ES-I3 (cell line): Measurements from ENCODE around the gene CSRNP3.

Experiments
- H3K36me3 ChIP-seq: 2 replicates; pipeline ENCODE4 v1.6.1; 2013; ENCODE audit warnings: mild to moderate bottlenecking, low read length, control low read depth, moderate library complexity; ENCODE audit not compliant: insufficient read depth
- H3K4me1 ChIP-seq: 2 replicates; pipeline ENCODE4 v1.6.1; 2013; ENCODE audit warnings: mild to moderate bottlenecking, control low read depth, low read length; ENCODE audit not compliant: insufficient read depth
- H3K9ac ChIP-seq: 2 replicates; pipeline ENCODE4 v1.6.1; 2013; ENCODE audit warnings: low read depth, mild to moderate bottlenecking, low read length, moderate library complexity
- H3K9me3 ChIP-seq: 2 replicates; pipeline ENCODE4 v1.6.1; 2013; ENCODE audit warnings: mild to moderate bottlenecking, low read length, moderate library complexity; ENCODE audit not compliant: control insufficient read depth, insufficient read depth

Gene CSRNP3

GRCh38 chr2:165494573-165494972, 25.1 kb downstream of the CSRNP3 start:
- Histone ChIP-seq H3K36me3 (no peaks in the 10 kb centered on the region; the same call in 1 of the 2 replicates), H3K9ac (no peak overlapping the region), H3K9me3 (no peaks in the 10 kb centered on the region), H3K4me1 (no peaks in the 10 kb centered on the region)

- no peaks in the 10 kb centered on the region; the same call in 1 of the 2 replicates for H3K36me3 ChIP-seq
- H3K9ac ChIP-seq, result no peak overlapping the region
- H3K9me3 ChIP-seq, result no peaks in the 10 kb centered on the region
- H3K4me1 ChIP-seq, result no peaks in the 10 kb centered on the region
Observed at GRCh38 chr2:165497659-165498317, 28.3 kb downstream of the CSRNP3 start.

- no peaks in the 10 kb centered on the region; the same call in 1 of the 2 replicates for H3K36me3 ChIP-seq
- H3K9me3 ChIP-seq, result no peaks in the 10 kb centered on the region
- no peak overlapping the region for H3K9ac ChIP-seq
- no peaks in the 10 kb centered on the region for H3K4me1 ChIP-seq
Observed at GRCh38 chr2:165499131-165499530, 29.6 kb downstream of the CSRNP3 start.

GRCh38 chr2:165500001-165500400, 30.5 kb downstream of the CSRNP3 start:
- H3K9ac ChIP-seq, result no peak overlapping the region
- H3K4me1 ChIP-seq, result no peaks in the 10 kb centered on the region
- no peaks in the 10 kb centered on the region; the same call in 1 of the 2 replicates for H3K36me3 ChIP-seq
- H3K9me3 ChIP-seq, result no peaks in the 10 kb centered on the region

DNA sequence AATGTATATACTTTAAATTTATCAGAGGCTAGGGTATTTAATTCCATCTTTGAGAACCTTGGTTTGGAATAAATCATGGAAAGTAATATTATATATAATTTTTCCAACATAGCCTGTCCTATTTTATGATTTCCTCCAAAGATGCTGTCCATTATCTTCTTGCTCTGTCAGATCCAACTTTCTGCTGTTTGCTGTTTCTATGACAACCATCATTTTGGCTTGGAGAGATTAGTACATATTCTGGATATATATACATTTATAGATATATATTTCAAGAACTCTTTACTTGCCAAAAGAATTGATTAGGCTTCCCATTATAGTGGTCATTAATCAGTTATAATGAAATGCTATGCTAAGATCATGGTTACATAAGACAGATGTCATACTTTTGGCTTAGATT, 31.3 kb downstream of the CSRNP3 start:
- no peaks in the 10 kb centered on the region for H3K9me3 ChIP-seq
- no peaks in the 10 kb centered on the region for H3K4me1 ChIP-seq
- no peaks in the 10 kb centered on the region; the same call in 1 of the 2 replicates for H3K36me3 ChIP-seq
- H3K9ac ChIP-seq, result no peak overlapping the region

DNA sequence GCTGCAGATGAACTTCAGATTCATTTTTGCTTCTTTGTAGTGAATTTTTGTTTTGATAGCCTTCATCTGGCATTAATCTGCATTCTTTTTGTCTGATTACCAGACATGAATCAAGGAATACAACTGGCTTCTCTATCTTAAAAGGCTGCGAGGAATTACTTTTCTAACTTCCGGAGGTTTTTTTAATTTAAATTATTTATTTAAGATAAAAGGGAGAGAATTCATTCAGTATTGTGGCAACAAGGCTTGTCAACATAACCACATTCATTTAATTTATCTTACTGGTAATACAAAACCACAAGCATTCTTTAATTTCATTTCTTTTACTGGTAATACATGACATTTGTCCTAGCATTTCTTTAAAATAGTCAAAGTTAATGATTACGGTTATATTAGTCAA, 36.0 kb downstream of the CSRNP3 start:
- H3K9me3 ChIP-seq, result no peaks in the 10 kb centered on the region
- H3K36me3 ChIP-seq, result no peaks in the 10 kb centered on the region
- H3K9ac ChIP-seq, result no peak overlapping the region
- H3K4me1 ChIP-seq, result no peaks in the 10 kb centered on the region

GRCh38 chr2:165508927-165509326, 39.4 kb downstream of the CSRNP3 start:
- Histone ChIP-seq H3K36me3 (no peaks in the 10 kb centered on the region), H3K9me3 (no peaks in the 10 kb centered on the region), H3K4me1 (no peaks in the 10 kb centered on the region), H3K9ac (no peak overlapping the region)

DNA sequence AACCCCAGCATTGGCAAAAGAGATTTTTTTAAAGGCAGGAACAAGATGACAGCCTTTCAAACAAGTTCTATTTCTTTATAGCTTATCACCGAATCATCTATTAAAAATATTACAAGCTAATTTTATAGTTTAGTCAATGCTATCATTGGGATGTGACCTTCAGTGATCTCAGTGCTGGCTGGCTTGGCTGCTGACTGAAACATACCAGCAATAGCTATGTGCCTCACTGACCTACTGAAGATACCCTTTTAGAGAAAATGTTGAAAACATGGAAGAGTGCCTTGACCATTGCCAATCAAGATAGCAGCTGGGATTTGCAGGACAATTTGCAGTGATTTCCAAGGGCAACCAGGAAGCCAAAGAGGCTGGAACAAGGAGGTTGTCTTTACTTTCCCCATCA, 44.0 kb downstream of the CSRNP3 start:
- Histone ChIP-seq H3K9me3 (no peaks in the 10 kb centered on the region), H3K9ac (no peak overlapping the region), H3K36me3 (no peaks in the 10 kb centered on the region), H3K4me1 (no peaks in the 10 kb centered on the region)

- no peak overlapping the region for H3K9ac ChIP-seq
- no peaks in the 10 kb centered on the region for H3K9me3 ChIP-seq
- no peaks in the 10 kb centered on the region for H3K36me3 ChIP-seq
- H3K4me1 ChIP-seq, result 0 out of 2 replicates have a peak, but pooled peaks cover 6% of the 10 kb centered on the region
Observed at GRCh38 chr2:165518611-165519010, 49.1 kb downstream of the CSRNP3 start.

- Histone ChIP-seq H3K4me1 (0 out of 2 replicates have a peak, but pooled peaks cover 6% of the 10 kb centered on the region), H3K9ac (no peak overlapping the region), H3K36me3 (no peaks in the 10 kb centered on the region), H3K9me3 (no peaks in the 10 kb centered on the region)
Observed at GRCh38 chr2:165522719-165523118, 53.2 kb downstream of the CSRNP3 start.

DNA sequence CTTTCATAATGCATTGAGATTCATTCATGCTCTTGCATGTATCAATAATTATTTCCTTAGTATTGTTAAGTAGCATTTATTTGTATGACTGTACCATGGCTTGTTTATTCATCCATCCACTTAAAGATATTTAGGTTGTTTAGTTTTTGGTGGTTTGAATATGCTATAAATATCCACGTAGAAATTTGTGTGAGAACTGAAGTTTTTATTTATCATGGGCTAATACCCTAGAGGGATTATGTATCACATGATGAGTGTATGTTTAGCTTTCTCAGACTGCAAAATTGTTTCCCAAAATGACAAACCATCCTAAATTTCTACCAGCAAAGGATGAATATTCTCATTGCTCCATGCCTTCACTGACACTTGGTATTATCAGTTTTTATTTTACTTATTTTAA, 55.2 kb downstream of the CSRNP3 start:
- H3K9me3 ChIP-seq, result no peaks in the 10 kb centered on the region
- no peaks in the 10 kb centered on the region for H3K36me3 ChIP-seq
- 0 out of 2 replicates have a peak, but pooled peaks cover 6% of the 10 kb centered on the region for H3K4me1 ChIP-seq
- no peak overlapping the region for H3K9ac ChIP-seq

GRCh38 chr2:165528691-165529090, 59.2 kb downstream of the CSRNP3 start:
- no peaks in the 10 kb centered on the region for H3K36me3 ChIP-seq
- no peaks in the 10 kb centered on the region for H3K9me3 ChIP-seq
- no peak overlapping the region for H3K9ac ChIP-seq
- no peaks in the 10 kb centered on the region for H3K4me1 ChIP-seq

- H3K36me3 ChIP-seq, result no peaks in the 10 kb centered on the region
- H3K9me3 ChIP-seq, result no peaks in the 10 kb centered on the region
- no peaks in the 10 kb centered on the region for H3K4me1 ChIP-seq
- no peak overlapping the region for H3K9ac ChIP-seq
Observed at GRCh38 chr2:165529130-165529529, 59.6 kb downstream of the CSRNP3 start.

- no peak overlapping the region for H3K9ac ChIP-seq
- H3K9me3 ChIP-seq, result no peaks in the 10 kb centered on the region
- H3K4me1 ChIP-seq, result no peaks in the 10 kb centered on the region
- no peaks in the 10 kb centered on the region for H3K36me3 ChIP-seq
Observed at GRCh38 chr2:165533331-165533730, 63.8 kb downstream of the CSRNP3 start.

GRCh38 chr2:165535471-165535870, 66.0 kb downstream of the CSRNP3 start:
- Histone ChIP-seq H3K9me3 (no peaks in the 10 kb centered on the region), H3K36me3 (no peaks in the 10 kb centered on the region), H3K4me1 (no peaks in the 10 kb centered on the region), H3K9ac (no peak overlapping the region)
